Activated CD4-positive, alpha-beta T cell treated with anti-CD3 and anti-CD28 coated beads for 1 hour (primary cell): ENCODE measurements around the gene PRR29.
"Not testable (repeated sequence)": the region's sequence is repeated elsewhere in the genome, so short reads cannot be mapped to it uniquely, and the experiment has no call there.

Experiments used
- DNase-seq: peaks from one replicate; pipeline ENCODE4 v3.0.0-alpha.2; 2020

Gene PRR29

GRCh38 chr17:63975541-63976092 lies 22.5 kb upstream of the PRR29 start:
- no peak for DNase-seq

GRCh38 chr17:63976702-63977101 lies 21.4 kb upstream of the PRR29 start:
- DNase-seq: no peak

GRCh38 chr17:63978272-63979200 lies 19.6 kb upstream of the PRR29 start:
- no peak for DNase-seq

- not testable (repeated sequence) for DNase-seq
These were observed 15.5 kb upstream of the PRR29 start for GRCh38 chr17:63982641-63983040.

- DNase-seq: no peak
These were observed 14.8 kb upstream of the PRR29 start for GRCh38 chr17:63983320-63983719.

GRCh38 chr17:63984236-63984635 lies 13.9 kb upstream of the PRR29 start:
- no peak for DNase-seq

- no peak for DNase-seq
These were observed 13.3 kb upstream of the PRR29 start for GRCh38 chr17:63984651-63985386.

GRCh38 chr17:63985387-63986140 lies 12.6 kb upstream of the PRR29 start:
- no peak for DNase-seq

- DNase-seq: no peak
These were observed 11.3 kb upstream of the PRR29 start for GRCh38 chr17:63986821-63987220.

GRCh38 chr17:63987221-63988126 lies 10.7 kb upstream of the PRR29 start:
- DNase-seq: no peak

- no peak for DNase-seq
These were observed 10.0 kb upstream of the PRR29 start for GRCh38 chr17:63988127-63988478.

- DNase-seq: no peak
These were observed 9.2 kb upstream of the PRR29 start for GRCh38 chr17:63988741-63989621.

GRCh38 chr17:63989622-63990345 lies 8.4 kb upstream of the PRR29 start:
- DNase-seq: no peak

GRCh38 chr17:63991611-63992010 lies 6.5 kb upstream of the PRR29 start:
- no peak for DNase-seq

- no peak for DNase-seq
These were observed 4.7 kb upstream of the PRR29 start for GRCh38 chr17:63993368-63993985.

- DNase-seq: no peak
These were observed 2.5 kb upstream of the PRR29 start for GRCh38 chr17:63995626-63996025.

- DNase-seq: no peak
These were observed 1.5 kb upstream of the PRR29 start for GRCh38 chr17:63996430-63997182.

GRCh38 chr17:63997341-63998048 lies 656 bp upstream of the PRR29 start:
- DNase-seq: no peak
